Measurements from ENCODE around the gene EPB41L5. TPM values are rescaled to one million over a fixed set of nuclear protein-coding genes. Genes with fewer than 3 reads are reported as not detected.

EPB41L5 gene
- total and polyA plus RNA-seq, 9 of the 15 experiments (the other 6 are each of a cell fraction or from before 2014, with no cell fraction given), result 2.3 to 14.1 (median 8.2) TPM

GRCh38 chr2:120118018-120118417 is 105.1 kb downstream of the EPB41L5 start (continued):
- TF ChIP-seq SAP30 (IDR thresholded peaks at IDR 0.05; ENCODE audit: borderline replicate concordance, insufficient read depth, low read depth, low read length, poor library complexity, severe bottlenecking), result no peak
- no peak for TF ChIP-seq CREM (IDR thresholded peaks at IDR 0.05; ENCODE audit: low read depth)
- TF ChIP-seq DLX4 (CRISPR knock-in tag; IDR thresholded peaks at IDR 0.05), result no peak
- TF ChIP-seq, protein P1, sequence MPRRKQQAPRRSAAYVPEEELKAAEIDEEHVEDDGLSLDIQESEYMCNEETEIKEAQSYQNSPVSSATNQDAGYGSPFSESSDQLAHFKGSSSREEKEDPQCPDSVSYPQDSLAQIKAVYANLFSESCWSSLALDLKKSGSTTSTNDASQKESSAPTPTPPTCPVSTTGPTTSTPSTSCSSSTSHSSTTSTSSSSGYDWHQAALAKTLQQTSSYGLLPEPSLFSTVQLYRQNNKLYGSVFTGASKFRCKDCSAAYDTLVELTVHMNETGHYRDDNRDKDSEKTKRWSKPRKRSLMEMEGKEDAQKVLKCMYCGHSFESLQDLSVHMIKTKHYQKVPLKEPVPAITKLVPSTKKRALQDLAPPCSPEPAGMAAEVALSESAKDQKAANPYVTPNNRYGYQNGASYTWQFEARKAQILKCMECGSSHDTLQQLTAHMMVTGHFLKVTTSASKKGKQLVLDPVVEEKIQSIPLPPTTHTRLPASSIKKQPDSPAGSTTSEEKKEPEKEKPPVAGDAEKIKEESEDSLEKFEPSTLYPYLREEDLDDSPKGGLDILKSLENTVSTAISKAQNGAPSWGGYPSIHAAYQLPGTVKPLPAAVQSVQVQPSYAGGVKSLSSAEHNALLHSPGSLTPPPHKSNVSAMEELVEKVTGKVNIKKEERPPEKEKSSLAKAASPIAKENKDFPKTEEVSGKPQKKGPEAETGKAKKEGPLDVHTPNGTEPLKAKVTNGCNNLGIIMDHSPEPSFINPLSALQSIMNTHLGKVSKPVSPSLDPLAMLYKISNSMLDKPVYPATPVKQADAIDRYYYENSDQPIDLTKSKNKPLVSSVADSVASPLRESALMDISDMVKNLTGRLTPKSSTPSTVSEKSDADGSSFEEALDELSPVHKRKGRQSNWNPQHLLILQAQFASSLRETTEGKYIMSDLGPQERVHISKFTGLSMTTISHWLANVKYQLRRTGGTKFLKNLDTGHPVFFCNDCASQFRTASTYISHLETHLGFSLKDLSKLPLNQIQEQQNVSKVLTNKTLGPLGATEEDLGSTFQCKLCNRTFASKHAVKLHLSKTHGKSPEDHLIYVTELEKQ (CRISPR knock-in tag; IDR thresholded peaks at IDR 0.05), result no peak

GRCh38 chr2:120118471-120118870 is 105.6 kb downstream of the EPB41L5 start:
- Histone ChIP-seq H3K4me2 (ENCODE audit: insufficient read depth, low read length) (no peak overlapping the region), H3K27me3 (ENCODE audit: control insufficient read depth in 2 of 2, insufficient read depth in 2 of 2, low read length in 2 of 2) (no peaks in the 10 kb centered on the region), H3K4me3 (no peak overlapping the region), H4K20me1 (replicated peaks; ENCODE audit: control insufficient read depth, insufficient read depth, low read length) (no peaks in the 10 kb centered on the region), H3K4me1 (replicated peaks in 1 of 2; ENCODE audit: control insufficient read depth in 2 of 2, insufficient read depth in 2 of 2, low read length in 2 of 2) (no peaks in the 10 kb centered on the region), H3K9ac (ENCODE audit: insufficient read depth in 1 of 2, low read depth in 2 of 2, low read length in 2 of 2) (no peak overlapping the region), H3K27ac (ENCODE audit: extremely low read depth, low read depth, low read length) (no peak overlapping the region), H3K79me2 (ENCODE audit: control insufficient read depth, insufficient read depth, low read length) (no peaks in the 10 kb centered on the region), H2AFZ (ENCODE audit: low read depth, low read length) (no peak overlapping the region), H3K9me3 (replicated peaks; ENCODE audit: control insufficient read depth, insufficient read depth, low read depth, low read length) (no peaks in the 10 kb centered on the region), H3K9me1 (ENCODE audit: control insufficient read depth, insufficient read depth, low read length) (no peaks in the 10 kb centered on the region), H3K36me3 (ENCODE audit: control insufficient read depth, insufficient read depth, low read length) (no peaks in the 10 kb centered on the region)
- DNase-seq (ENCODE audit: extremely low read depth in 1 of 4, low spot score in 3 of 4) (no peak), ATAC-seq (no peak), FAIRE-seq (no peak)
- TF ChIP-seq MCM7 (IDR thresholded peaks at IDR 0.05), result no peak
- TF ChIP-seq ZNF146 (CRISPR knock-in tag; IDR thresholded peaks at IDR 0.05; ENCODE audit: unreplicated experiment), result peak; percentile 82
- TF ChIP-seq ZFX (CRISPR knock-in tag; IDR thresholded peaks at IDR 0.05), result no peak
- TF ChIP-seq HMG20A (CRISPR knock-in tag; conservative IDR thresholded peaks at IDR 0.05), result no peak
- no peak for TF ChIP-seq TSC22D4 (tag; IDR thresholded peaks at IDR 0.05)
- no peak for TF ChIP-seq ZNF165 (CRISPR knock-in tag; IDR thresholded peaks at IDR 0.05; ENCODE audit: borderline replicate concordance)
- no peak for TF ChIP-seq POLR2AphosphoS2 (IDR thresholded peaks at IDR 0.05; ENCODE audit: low read length)
- no peak for TF ChIP-seq HCFC1 (IDR thresholded peaks at IDR 0.05; ENCODE audit: low read depth, low read length)
- intact Hi-C loops (cut with micrococcal nuclease) (no loop called here), in situ Hi-C loops (cut with MboI) (loop anchor here (10.0 kb wide), 1 partner anchor 196 kb away; no protein-coding TSS in a partner anchor)
- CTCF ChIA-PET (ENCODE audit: low intra/inter-chr PET ratio), result no interaction called here
- 51% methylated on average over 3 of the region's 4 CpGs for WGBS (ENCODE audit: insufficient coverage, low coverage, missing lambda C conversion rate)
- POLR2A ChIA-PET, result no interaction called here
- no TSS peak for BruUV-seq (replicated peaks)
